SK-N-SH (cell line): ENCODE measurements around the gene SPSB4. TPM values are rescaled to one million over a fixed set of nuclear protein-coding genes. Genes with fewer than 3 reads are reported as not detected.
A peak's percentile ranks its signal among the peaks of the same experiment; 100 is the strongest.

Source experiments
- CTCF ChIA-PET: fragments of 300-600, 350-600 bp; formaldehyde crosslinking; extraction: SDS; loops from one replicate; lab custom pipeline; 2021; lab: Yijun Ruan, JAX
- POLR2A ChIA-PET: fragments of 350-600 bp; sonication (Branson Sonifier 250); formaldehyde crosslinking; extraction: SDS; loops from one replicate; lab custom pipeline; 2020; ENCODE audit warnings: antibody characterized with exemption, inconsistent platforms; lab: Yijun Ruan, JAX
- DNase-seq: peaks from one replicate; pipeline ENCODE4 v3.0.0; 2012
- H2AFZ ChIP-seq: fragments of 200-600 bp; sonication (generic); 2 replicates; pipeline ENCODE4 v1.8.1; 2016; ENCODE audit warnings: antibody characterized with exemption, mild to moderate bottlenecking, low read depth
- H3F3A ChIP-seq: fragments of 200-600 bp; sonication (generic); replicated peaks from 2 replicates; pipeline ENCODE3; 2016; ENCODE audit warnings: antibody characterized with exemption, mild to moderate bottlenecking; ENCODE audit not compliant: insufficient read depth
- H3K27ac ChIP-seq, 2 experiments: fragments of 200-500 bp in 1 of 2; fragments of 200-600 bp in 1 of 2; sonication (Bioruptor generic) in 1 of 2; sonication (generic), shearing (Covaris generic) in 1 of 2; 2 replicates each; pipeline versions ENCODE4 v1.5.1 to v1.6.1; 2014 to 2016; ENCODE audit warnings: low read depth in 2 of 2, inconsistent platforms in 1 of 2, low read length in 1 of 2, mild to moderate bottlenecking in 1 of 2, mixed read lengths in 1 of 2
- H3K27me3 ChIP-seq: fragments of 200-600 bp; sonication (generic), shearing (Covaris generic); 2 replicates; pipeline ENCODE4 v1.6.1; 2016; ENCODE audit warnings: mixed run types; ENCODE audit not compliant: insufficient read depth
- H3K36me3 ChIP-seq, 2 experiments: fragments of 200-500 bp in 1 of 2; fragments of 200-600 bp in 1 of 2; sonication (Bioruptor generic) in 1 of 2; sonication (generic) in 1 of 2; replicated peaks in 1 of 2; 2 replicates each; pipeline versions ENCODE3 to v1.5.1; 2014 to 2016; ENCODE audit warnings: low read length in 1 of 2, mild to moderate bottlenecking in 1 of 2; ENCODE audit not compliant: insufficient read depth in 2 of 2, control insufficient read depth in 1 of 2
- H3K4me1 ChIP-seq, 2 experiments: fragments of 200-500 bp in 1 of 2; fragments of 200-600 bp in 1 of 2; sonication (Bioruptor generic) in 1 of 2; sonication (generic), shearing (Covaris generic) in 1 of 2; 2 replicates each; pipeline versions ENCODE4 v1.5.1 to v1.6.1; 2014 to 2016; ENCODE audit warnings: low read depth in 1 of 2, low read length in 1 of 2, mixed run types in 1 of 2; ENCODE audit not compliant: insufficient read depth in 2 of 2, control insufficient read depth in 1 of 2
- H3K4me2 ChIP-seq: fragments of 200-600 bp; sonication (generic), shearing (Covaris generic); 2 replicates; pipeline ENCODE4 v1.6.1; 2017; ENCODE audit warnings: mixed run types
- H3K4me3 ChIP-seq, 2 experiments: fragments of 200-500 bp in 1 of 2; fragments of 200-600 bp in 1 of 2; sonication (Bioruptor generic) in 1 of 2; sonication (generic), shearing (Covaris generic) in 1 of 2; 2 replicates each; pipeline versions ENCODE4 v1.5.1 to v1.8.1; 2014 to 2016; ENCODE audit warnings: low read depth in 2 of 2, inconsistent platforms in 1 of 2, low read length in 1 of 2, mild to moderate bottlenecking in 1 of 2, mixed read lengths in 1 of 2, moderate library complexity in 1 of 2
- H3K79me2 ChIP-seq: fragments of 200-600 bp; sonication (generic); 2 replicates; pipeline ENCODE4 v1.8.1; 2017; ENCODE audit warnings: mild to moderate bottlenecking; ENCODE audit not compliant: insufficient read depth
- H3K9ac ChIP-seq: fragments of 200-600 bp; sonication (generic); 2 replicates; pipeline ENCODE4 v1.6.1; 2017; ENCODE audit warnings: mixed run types
- H3K9me2 ChIP-seq: fragments of 200-600 bp; sonication (generic); 2 replicates; pipeline ENCODE4 v1.6.1; 2017; ENCODE audit warnings: mixed run types
- H3K9me3 ChIP-seq: fragments of 200-600 bp; sonication (generic); 2 replicates; pipeline ENCODE4 v1.6.1; 2017; ENCODE audit warnings: mixed run types, mild to moderate bottlenecking, moderate library complexity
- H4K20me1 ChIP-seq: fragments of 200-600 bp; sonication (generic); 2 replicates; pipeline ENCODE4 v1.6.1; 2017; ENCODE audit warnings: mild to moderate bottlenecking, mixed run types; ENCODE audit not compliant: insufficient read depth
- CHD2 ChIP-seq: fragments of 150-350 bp; IDR thresholded peaks from 2 replicates; pipeline ENCODE4 v1.6.1; 2018; ENCODE audit warnings: low read length; ENCODE audit not compliant: partially characterized antibody
- CTCF ChIP-seq: fragments of 200-600 bp; sonication (generic); IDR thresholded peaks from 2 replicates; pipeline ENCODE4 v1.6.1; 2017; ENCODE audit warnings: antibody characterized with exemption, mild to moderate bottlenecking, moderate library complexity
- ELF1 ChIP-seq: IDR thresholded peaks from 2 replicates; pipeline ENCODE4 v1.4.0; 2012
- EP300 ChIP-seq, 2 experiments: IDR thresholded peaks; 2 replicates each; pipeline versions ENCODE4 v1.4.0 to v1.6.1; 2012; ENCODE audit warnings: borderline replicate concordance in 1 of 2, low read depth in 1 of 2, low read length in 1 of 2
- EZH2phosphoT487 ChIP-seq: fragments of 200-600 bp; sonication (generic); IDR thresholded peaks from 2 replicates; pipeline ENCODE4 v1.6.1; 2017; ENCODE audit warnings: low read depth, mixed run types, mild to moderate bottlenecking, antibody characterized with exemption, moderate library complexity, borderline replicate concordance
- FOXJ3 ChIP-seq: sonication (generic); formaldehyde crosslinking; IDR thresholded peaks from 2 replicates; pipeline ENCODE4 v1.5.1; 2020; ENCODE audit warnings: mild to moderate bottlenecking, missing genetic modification reagents
- FOXM1 ChIP-seq: IDR thresholded peaks from 2 replicates; pipeline ENCODE4 v1.4.0; 2012; ENCODE audit warnings: low read depth, mild to moderate bottlenecking
- GABPA ChIP-seq: IDR thresholded peaks from 2 replicates; pipeline ENCODE4 v1.4.0; 2012; ENCODE audit warnings: low read depth, mild to moderate bottlenecking
- MXI1 ChIP-seq: IDR thresholded peaks from 2 replicates; pipeline ENCODE4 v1.6.1; 2012; ENCODE audit warnings: mild to moderate bottlenecking, low read depth, low read length, improper control_type of control experiment
- NFIC ChIP-seq: IDR thresholded peaks from 2 replicates; pipeline ENCODE4 v1.4.0; 2012; ENCODE audit warnings: borderline replicate concordance
- RAD21 ChIP-seq: IDR thresholded peaks from 2 replicates; pipeline ENCODE4 v1.6.1; 2012; ENCODE audit warnings: mild to moderate bottlenecking, low read length
- RXRA ChIP-seq: IDR thresholded peaks from 2 replicates; pipeline ENCODE4 v1.4.0; 2012; ENCODE audit warnings: low read depth, mild to moderate bottlenecking, borderline replicate concordance
- SMC3 ChIP-seq: IDR thresholded peaks from 2 replicates; pipeline ENCODE4 v1.6.1; 2012; ENCODE audit warnings: low read depth, low read length, improper control_type of control experiment
- TAF1 ChIP-seq: IDR thresholded peaks from 2 replicates; pipeline ENCODE4 v1.6.1; 2012; ENCODE audit warnings: low read depth, mild to moderate bottlenecking, low read length, moderate library complexity, borderline replicate concordance
- TCF12 ChIP-seq: IDR thresholded peaks from 2 replicates; pipeline ENCODE4 v1.4.0; 2012
- USF1 ChIP-seq: IDR thresholded peaks from 2 replicates; pipeline ENCODE4 v1.4.0; 2012; ENCODE audit warnings: low read depth, borderline replicate concordance
- WGBS: methylation state at CpG from one replicate; pipeline ENCODE4 v1.1.6; 2017; ENCODE audit warnings: low lambda C conversion rate; 5-methylcytosine and 5-hydroxymethylcytosine counted together
- polyA plus RNA-seq, 3 experiments: library from polyadenylated mRNA; depleted of rRNA; stranded (reverse); fragments of >200 nt; gene quantifications; 2 replicates each; pipeline ENCODE4 v1.2.3, GENCODE V29; 2012
- TF ChIP-seq, protein P1 (sequence below): fragments of 150-350 bp; IDR thresholded peaks from 2 replicates; pipeline ENCODE4 v1.6.1; 2016; ENCODE audit warnings: mild to moderate bottlenecking, low read depth, low read length
- TF ChIP-seq, protein P2 (sequence below): IDR thresholded peaks from 2 replicates; pipeline ENCODE4 v1.4.0; 2012; ENCODE audit warnings: low read depth
- TF ChIP-seq, protein P3 (sequence below): IDR thresholded peaks from 2 replicates; pipeline ENCODE4 v1.4.0; 2012; ENCODE audit warnings: low read depth, borderline replicate concordance

Gene SPSB4
- polyA plus RNA-seq, 1 of the 3 experiments (the other 2 are of a cell fraction), result 0.10 TPM

GRCh38 chr3:141011232-141011996, 39.7 kb upstream of the SPSB4 start:
- H3K27me3 ChIP-seq, result no peaks in the 10 kb centered on the region
- no peak overlapping the region for H3K9ac ChIP-seq
- H3F3A ChIP-seq, result no peaks in the 10 kb centered on the region
- TF ChIP-seq EP300 (IDR thresholded peaks at IDR 0.05; ENCODE audit: borderline replicate concordance in 1 of 2, low read depth in 1 of 2, low read length in 1 of 2) (no peak), CHD2 (peak; percentile 20), FOXM1 (no peak), USF1 (no peak), RAD21 (peak; percentile 85), MXI1 (no peak), FOXJ3 (CRISPR knock-in tag) (no peak), ELF1 (no peak), GABPA (no peak), SMC3 (peak; percentile 91), TAF1 (no peak), EZH2phosphoT487 (no peak), RXRA (no peak), TCF12 (no peak), NFIC (no peak), CTCF (peak; percentile 76)
- TF ChIP-seq, protein P1, sequence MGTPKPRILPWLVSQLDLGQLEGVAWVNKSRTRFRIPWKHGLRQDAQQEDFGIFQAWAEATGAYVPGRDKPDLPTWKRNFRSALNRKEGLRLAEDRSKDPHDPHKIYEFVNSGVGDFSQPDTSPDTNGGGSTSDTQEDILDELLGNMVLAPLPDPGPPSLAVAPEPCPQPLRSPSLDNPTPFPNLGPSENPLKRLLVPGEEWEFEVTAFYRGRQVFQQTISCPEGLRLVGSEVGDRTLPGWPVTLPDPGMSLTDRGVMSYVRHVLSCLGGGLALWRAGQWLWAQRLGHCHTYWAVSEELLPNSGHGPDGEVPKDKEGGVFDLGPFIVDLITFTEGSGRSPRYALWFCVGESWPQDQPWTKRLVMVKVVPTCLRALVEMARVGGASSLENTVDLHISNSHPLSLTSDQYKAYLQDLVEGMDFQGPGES, result no peak
- TF ChIP-seq, protein P2, sequence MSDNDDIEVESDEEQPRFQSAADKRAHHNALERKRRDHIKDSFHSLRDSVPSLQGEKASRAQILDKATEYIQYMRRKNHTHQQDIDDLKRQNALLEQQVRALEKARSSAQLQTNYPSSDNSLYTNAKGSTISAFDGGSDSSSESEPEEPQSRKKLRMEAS, result no peak
- TF ChIP-seq, protein P3, sequence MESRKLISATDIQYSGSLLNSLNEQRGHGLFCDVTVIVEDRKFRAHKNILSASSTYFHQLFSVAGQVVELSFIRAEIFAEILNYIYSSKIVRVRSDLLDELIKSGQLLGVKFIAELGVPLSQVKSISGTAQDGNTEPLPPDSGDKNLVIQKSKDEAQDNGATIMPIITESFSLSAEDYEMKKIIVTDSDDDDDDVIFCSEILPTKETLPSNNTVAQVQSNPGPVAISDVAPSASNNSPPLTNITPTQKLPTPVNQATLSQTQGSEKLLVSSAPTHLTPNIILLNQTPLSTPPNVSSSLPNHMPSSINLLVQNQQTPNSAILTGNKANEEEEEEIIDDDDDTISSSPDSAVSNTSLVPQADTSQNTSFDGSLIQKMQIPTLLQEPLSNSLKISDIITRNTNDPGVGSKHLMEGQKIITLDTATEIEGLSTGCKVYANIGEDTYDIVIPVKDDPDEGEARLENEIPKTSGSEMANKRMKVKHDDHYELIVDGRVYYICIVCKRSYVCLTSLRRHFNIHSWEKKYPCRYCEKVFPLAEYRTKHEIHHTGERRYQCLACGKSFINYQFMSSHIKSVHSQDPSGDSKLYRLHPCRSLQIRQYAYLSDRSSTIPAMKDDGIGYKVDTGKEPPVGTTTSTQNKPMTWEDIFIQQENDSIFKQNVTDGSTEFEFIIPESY, result no peak
- H3K27ac ChIP-seq, result no peak overlapping the region
- H3K4me2 ChIP-seq, result no peak overlapping the region
- no peak overlapping the region for H3K4me3 ChIP-seq
- no peaks in the 10 kb centered on the region for H3K79me2 ChIP-seq
- WGBS, result 21% methylated on average over 12 of the region's 13 CpGs
- no peaks in the 10 kb centered on the region for H3K9me3 ChIP-seq
- H3K9me2 ChIP-seq, result no peaks in the 10 kb centered on the region
- ChIA-PET CTCF (interaction anchor here (0.6 to 9.8 kb wide), 50 partner anchors 9 to 293 kb away, joined by 3 to 107 read pairs (median 5); partner anchors contain the start of genes PXYLP1 and SPSB4), POLR2A (no interaction called here)
- no peaks in the 10 kb centered on the region; a peak in 1 of 4 replicates for H3K4me1 ChIP-seq
- no peak overlapping the region for H2AFZ ChIP-seq
- H3K36me3 ChIP-seq, result no peaks in the 10 kb centered on the region
- DNase-seq, result peak; percentile 79
- no peaks in the 10 kb centered on the region for H4K20me1 ChIP-seq
